Sigmoid colon (tissue), 7 donors: ENCODE measurements around the gene NAT10. TPM values are rescaled to one million over a fixed set of nuclear protein-coding genes. Genes with fewer than 3 reads are reported as not detected.

ENCODE experiments used
- DNase-seq: peaks from one replicate; pipeline ENCODE4 v3.0.0-alpha.2; 2019
- H3K27ac ChIP-seq, 4 donors: fragments of 200-600 bp; sonication (generic); one replicate each; pipeline ENCODE4 v1.5.1; 2016 to 2019; ENCODE audit warnings: mild to moderate bottlenecking in 1 of 4
- H3K27me3 ChIP-seq, 3 donors: fragments of 200-600 bp; sonication (generic); one replicate each; pipeline ENCODE4 v1.5.1; 2019; ENCODE audit warnings: mild to moderate bottlenecking in 1 of 3
- H3K36me3 ChIP-seq, 4 donors: fragments of 200-600 bp; sonication (generic); one replicate each; pipeline ENCODE4 v1.5.1; 2016 to 2019
- H3K4me1 ChIP-seq, 4 donors: fragments of 200-600 bp; sonication (generic); one replicate each; pipeline ENCODE4 v1.5.1; 2017 to 2019
- H3K4me3 ChIP-seq, 4 donors: fragments of 200-600 bp; sonication (generic); one replicate each; pipeline ENCODE4 v1.5.1; 2017 to 2019; ENCODE audit warnings: mild to moderate bottlenecking in 2 of 4, moderate library complexity in 1 of 4
- H3K9me3 ChIP-seq, 4 donors: fragments of 200-600 bp in 3 of 4; sonication (generic) in 3 of 4; one replicate each; pipeline versions ENCODE4 v1.5.1 to v1.6.1; 2013 to 2019
- EP300 ChIP-seq, 4 donors: sonication (generic); formaldehyde crosslinking; IDR thresholded peaks; one replicate each; pipeline ENCODE4 v1.6.1; 2017; ENCODE audit warnings: antibody characterized with exemption in 4 of 4
- POLR2A ChIP-seq, 2 donors: fragments of 450-650 bp; IDR thresholded peaks; one replicate each; pipeline ENCODE4 v1.6.1; 2016; ENCODE audit warnings: antibody characterized with exemption in 2 of 2, mild to moderate bottlenecking in 2 of 2, moderate library complexity in 2 of 2
- POLR2AphosphoS5 ChIP-seq, 4 donors: sonication (generic); formaldehyde crosslinking; IDR thresholded peaks; one replicate each; pipeline ENCODE4 v1.6.1; 2017; ENCODE audit warnings: antibody characterized with exemption in 4 of 4
- WGBS, 2 donors: extraction: QIAGEN DNeasy Blood & Tissue Kit; methylation state at CpG; one replicate each; pipeline ENCODE4 v1.1.7; 2013; 5-methylcytosine and 5-hydroxymethylcytosine counted together
- intact Hi-C: fragments of 100-400 bp; cut with DNase I; formaldehyde crosslinking; loops from one replicate; pipeline ENCODE4 v1.15.1; 2023
- polyA plus RNA-seq, 3 donors: library from polyadenylated mRNA; stranded (reverse); fragments of 200-250 nt; gene quantifications; one replicate each; pipeline ENCODE4 v1.2.3, GENCODE V29; 2013
- small RNA-seq, 3 donors: library from RNA; depleted of rRNA; stranded (forward); fragments of <200 nt; gene quantifications; one replicate each; pipeline ENCODE3, GENCODE V24; 2016
- total RNA-seq, 4 donors: library from RNA; depleted of rRNA; stranded (reverse); fragments of >200 nt; gene quantifications; one replicate each; pipeline ENCODE4 v1.1.0, GENCODE V29; 2016
- TF ChIP-seq, protein P1 (sequence below), 4 experiments: fragments of 450-650 bp in 3 of 4; fragments of 200-600 bp in 1 of 4; IDR thresholded peaks; one replicate each; pipeline ENCODE4 v1.5.1; 2016 to 2019; ENCODE audit warnings: antibody characterized with exemption in 4 of 4, mild to moderate bottlenecking in 3 of 4, moderate library complexity in 2 of 4
- donor health status: healthy with polysubstance abuse.
- donor health status: Bipolar disorder and iron deficiency.
- donor health status: healthy.

Gene NAT10
- total and polyA plus RNA-seq, 7 donors: 5.3 to 35.4 (median 17.4) TPM

DNA sequence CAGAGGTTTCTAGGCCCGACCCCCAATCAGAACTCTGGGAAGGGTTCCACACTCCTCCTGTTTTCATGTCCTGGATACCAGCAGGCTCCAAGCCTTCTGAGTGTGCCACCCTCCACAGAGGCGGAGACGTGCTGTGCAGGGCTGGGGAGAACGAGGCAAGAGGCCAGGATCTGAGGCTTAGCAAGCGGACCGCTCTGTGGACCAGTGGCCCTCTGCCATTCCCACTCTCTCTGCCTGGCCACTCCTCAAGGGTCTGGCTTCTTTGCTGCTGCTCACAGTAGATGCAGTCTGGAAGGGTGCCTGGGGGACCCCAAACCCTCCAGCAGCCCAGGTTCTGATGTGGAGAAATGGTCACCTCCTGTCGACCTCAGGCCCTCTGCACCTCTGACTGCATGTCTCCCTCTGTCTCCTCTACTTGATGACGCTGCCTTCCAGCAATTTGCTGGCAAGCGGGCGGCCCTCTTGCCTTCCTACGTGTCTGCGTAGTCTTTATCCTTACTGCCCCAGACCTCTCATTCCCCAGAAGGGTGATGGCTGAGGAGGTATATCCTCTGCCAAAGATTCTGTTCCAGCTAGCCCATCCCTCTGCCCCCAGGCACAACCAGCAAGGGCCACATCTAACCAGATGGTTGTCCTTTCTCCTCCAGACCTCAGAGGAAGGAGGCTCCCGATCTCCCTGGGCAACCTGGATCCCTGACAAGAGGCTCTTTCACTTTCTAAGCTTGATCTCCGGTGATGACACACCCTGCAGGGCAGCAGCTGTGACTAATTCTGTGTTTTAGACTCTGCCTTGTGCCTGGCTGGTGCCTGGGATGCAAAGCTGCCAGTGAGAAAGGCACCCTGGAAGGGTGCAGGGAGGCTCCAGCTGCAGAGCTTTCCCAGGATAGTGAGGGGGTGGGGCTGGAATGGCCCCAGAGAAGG is 87.3 kb downstream of the NAT10 start:
- peak; percentile 86 for DNase-seq
- no peaks in the 10 kb centered on the region for H3K36me3 ChIP-seq
- H3K9me3 ChIP-seq: no peaks in the 10 kb centered on the region
- peaks cover 0 to 20% (median 17%) of the 10 kb centered on the region in 4 donors for H3K4me1 ChIP-seq
- WGBS, 2 donors: 64 to 72% methylated on average over 13 to 14 of the region's 14 CpGs
- no peaks in the 10 kb centered on the region for H3K27me3 ChIP-seq
- H3K4me3 ChIP-seq: peak overlapping the region in 1 of 4 donors; percentile 25
- peak overlapping the region; percentile 76 to 86 (median 81) for H3K27ac ChIP-seq
- TF ChIP-seq EP300 (IDR thresholded peaks at IDR 0.05) (no peak), POLR2AphosphoS5 (IDR thresholded peaks at IDR 0.05) (peak in 2 of 4 donors; percentile 22 to 48), POLR2A (IDR thresholded peaks at IDR 0.05) (no peak)
- TF ChIP-seq, protein P1, sequence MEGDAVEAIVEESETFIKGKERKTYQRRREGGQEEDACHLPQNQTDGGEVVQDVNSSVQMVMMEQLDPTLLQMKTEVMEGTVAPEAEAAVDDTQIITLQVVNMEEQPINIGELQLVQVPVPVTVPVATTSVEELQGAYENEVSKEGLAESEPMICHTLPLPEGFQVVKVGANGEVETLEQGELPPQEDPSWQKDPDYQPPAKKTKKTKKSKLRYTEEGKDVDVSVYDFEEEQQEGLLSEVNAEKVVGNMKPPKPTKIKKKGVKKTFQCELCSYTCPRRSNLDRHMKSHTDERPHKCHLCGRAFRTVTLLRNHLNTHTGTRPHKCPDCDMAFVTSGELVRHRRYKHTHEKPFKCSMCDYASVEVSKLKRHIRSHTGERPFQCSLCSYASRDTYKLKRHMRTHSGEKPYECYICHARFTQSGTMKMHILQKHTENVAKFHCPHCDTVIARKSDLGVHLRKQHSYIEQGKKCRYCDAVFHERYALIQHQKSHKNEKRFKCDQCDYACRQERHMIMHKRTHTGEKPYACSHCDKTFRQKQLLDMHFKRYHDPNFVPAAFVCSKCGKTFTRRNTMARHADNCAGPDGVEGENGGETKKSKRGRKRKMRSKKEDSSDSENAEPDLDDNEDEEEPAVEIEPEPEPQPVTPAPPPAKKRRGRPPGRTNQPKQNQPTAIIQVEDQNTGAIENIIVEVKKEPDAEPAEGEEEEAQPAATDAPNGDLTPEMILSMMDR (IDR thresholded peaks at IDR 0.05): no peak
- intact Hi-C loops: no loop called here

DNA sequence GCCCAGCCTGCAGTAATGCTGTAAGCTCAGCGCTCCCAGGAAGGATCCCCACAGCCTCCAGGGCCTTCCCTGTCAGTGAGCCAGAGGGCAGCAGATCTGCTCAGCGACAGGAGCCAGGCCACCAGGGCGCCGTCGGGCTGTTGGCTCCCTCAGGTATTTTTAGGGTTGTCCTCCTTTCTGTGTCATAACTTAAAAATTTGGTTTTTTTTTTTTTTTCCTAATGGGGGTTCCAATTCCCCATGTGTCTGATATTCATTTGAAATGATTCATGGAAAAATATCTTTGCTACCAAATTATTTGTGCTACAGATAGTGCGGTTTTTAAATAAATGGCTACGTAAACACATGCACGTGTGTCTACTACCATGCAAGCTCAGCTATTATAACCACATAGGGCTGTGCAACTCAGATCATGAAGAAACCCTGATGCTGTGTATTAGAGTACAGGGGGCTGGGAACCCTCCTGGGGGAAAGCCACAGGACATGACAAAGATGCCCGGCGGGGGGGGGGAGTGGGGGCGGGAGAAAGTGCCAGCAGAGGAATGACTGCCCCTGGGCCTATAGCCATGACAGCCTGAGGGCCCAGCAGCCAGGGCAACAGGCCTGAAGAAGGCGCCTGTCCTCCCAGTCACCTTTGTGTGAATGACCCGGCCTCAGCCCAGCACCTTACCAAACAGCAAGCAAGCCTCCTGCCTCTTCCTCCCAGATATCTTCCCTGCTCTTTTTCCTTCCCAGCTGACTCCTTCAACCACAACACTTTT is 89.3 kb downstream of the NAT10 start:
- H3K27me3 ChIP-seq: no peaks in the 10 kb centered on the region
- TF ChIP-seq POLR2AphosphoS5 (IDR thresholded peaks at IDR 0.05) (no peak), POLR2A (IDR thresholded peaks at IDR 0.05) (no peak), EP300 (IDR thresholded peaks at IDR 0.05) (no peak)
- TF ChIP-seq, protein P1 (IDR thresholded peaks at IDR 0.05): no peak
- H3K4me1 ChIP-seq: peaks cover 0 to 20% (median 17%) of the 10 kb centered on the region in 4 donors
- no peak for DNase-seq
- no peak overlapping the region for H3K27ac ChIP-seq
- WGBS, 2 donors: 90 to 93% methylated on average over 13 of the region's 13 CpGs
- no peaks in the 10 kb centered on the region for H3K36me3 ChIP-seq
- H3K9me3 ChIP-seq: no peaks in the 10 kb centered on the region
- intact Hi-C loops: no loop called here
- H3K4me3 ChIP-seq: no peak overlapping the region

Small RNA genes lying within 50 kb of the gene (small RNA-seq; reads per million reads assigned to genes)
- gene RF00019: 0 reads per million in 3 donors

Other genes with a start within 250 kb of the NAT10 start
- gene LMO2, start 213.6 kb upstream of the NAT10 start, total RNA-seq: 10 to 100 TPM in 3 of 4 donors, 1 to 10 TPM in 1; 8.6 to 13.6 (median 12.0) TPM
- 10 to 100 TPM in 2 of 3 donors, 1 to 10 TPM in 1; 4.9 to 19.8 (median 12.3) TPM for gene LMO2, start 213.6 kb upstream of the NAT10 start, polyA plus RNA-seq
- gene CAPRIN1, start 53.9 kb upstream of the NAT10 start, total RNA-seq: 100 to 1,000 TPM; 107 to 118 (median 113) TPM
- 10 to 100 TPM; 63.1 to 92.5 (median 65.7) TPM for gene CAPRIN1, start 53.9 kb upstream of the NAT10 start, polyA plus RNA-seq